GM23338 (cell line): ENCODE measurements around the gene DNM1L.

Source experiments
- POLR2AphosphoS5 ChIP-seq: IDR thresholded peaks from 2 replicates; pipeline ENCODE4 v1.6.1; 2016; ENCODE audit warnings: antibody characterized with exemption, low read depth
- TF ChIP-seq, protein P1 (sequence below), 2 experiments: fragments of 200-600 bp in 1 of 2; sonication (generic) in 1 of 2; conservative IDR thresholded peaks; 2 replicates each; pipeline versions ENCODE4 v1.5.1 to v1.6.1; 2016 to 2017; ENCODE audit warnings: antibody characterized with exemption in 2 of 2, low read depth in 2 of 2, mild to moderate bottlenecking in 2 of 2, moderate library complexity in 1 of 2

DNA sequence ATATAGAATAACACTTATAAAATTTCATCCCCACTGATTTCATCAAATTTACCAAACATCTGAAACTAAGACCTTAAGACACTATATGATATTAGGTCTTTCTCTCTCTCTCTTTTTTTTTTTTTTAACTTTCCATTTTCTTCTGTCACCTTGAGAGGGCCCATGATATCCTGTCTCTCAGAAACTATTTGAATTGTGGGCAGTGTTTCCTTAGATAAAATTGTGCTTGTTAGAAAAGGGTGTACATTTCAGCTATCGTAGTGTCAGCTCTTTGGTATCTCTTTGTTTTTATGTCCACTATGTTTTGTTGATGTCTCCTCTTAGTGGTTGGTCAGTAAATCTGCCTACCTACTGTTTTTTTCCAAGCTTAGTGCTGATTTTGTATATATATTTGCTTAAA lies 23.8 kb downstream of the DNM1L start:
- TF ChIP-seq POLR2AphosphoS5: no peak
- TF ChIP-seq, protein P1, sequence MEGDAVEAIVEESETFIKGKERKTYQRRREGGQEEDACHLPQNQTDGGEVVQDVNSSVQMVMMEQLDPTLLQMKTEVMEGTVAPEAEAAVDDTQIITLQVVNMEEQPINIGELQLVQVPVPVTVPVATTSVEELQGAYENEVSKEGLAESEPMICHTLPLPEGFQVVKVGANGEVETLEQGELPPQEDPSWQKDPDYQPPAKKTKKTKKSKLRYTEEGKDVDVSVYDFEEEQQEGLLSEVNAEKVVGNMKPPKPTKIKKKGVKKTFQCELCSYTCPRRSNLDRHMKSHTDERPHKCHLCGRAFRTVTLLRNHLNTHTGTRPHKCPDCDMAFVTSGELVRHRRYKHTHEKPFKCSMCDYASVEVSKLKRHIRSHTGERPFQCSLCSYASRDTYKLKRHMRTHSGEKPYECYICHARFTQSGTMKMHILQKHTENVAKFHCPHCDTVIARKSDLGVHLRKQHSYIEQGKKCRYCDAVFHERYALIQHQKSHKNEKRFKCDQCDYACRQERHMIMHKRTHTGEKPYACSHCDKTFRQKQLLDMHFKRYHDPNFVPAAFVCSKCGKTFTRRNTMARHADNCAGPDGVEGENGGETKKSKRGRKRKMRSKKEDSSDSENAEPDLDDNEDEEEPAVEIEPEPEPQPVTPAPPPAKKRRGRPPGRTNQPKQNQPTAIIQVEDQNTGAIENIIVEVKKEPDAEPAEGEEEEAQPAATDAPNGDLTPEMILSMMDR (conservative IDR thresholded peaks at IDR 0.05; ENCODE audit: low read depth in 2 of 2): no peak
